Naive thymus-derived CD8-positive, alpha-beta T cell (primary cell): ENCODE results near the gene PLEKHG2. TPM values are rescaled to one million over a fixed set of nuclear protein-coding genes. Genes with fewer than 3 reads are reported as not detected.

Experiments used
- ATAC-seq, 2 donors: fragments of 150-1000 bp; cut with Tn5 transposase in 1 of 2; sonication (Bioruptor Pico), chemical (Tn5 transposase) in 1 of 2; 1 replicate in 1 of 2; 2 replicates in 1 of 2; pipeline ENCODE4 v1.10.0; 2021; ENCODE audit warnings: mild to moderate bottlenecking in 2 of 2, moderate library complexity in 2 of 2
- POLR2A ChIA-PET: fragments of 350-600 bp; sonication (Branson Sonifier 250); formaldehyde crosslinking; loops from one replicate; lab custom pipeline; 2021; ENCODE audit warnings: antibody characterized with exemption; lab: Charles Lee
- DNase-seq, 10 donors: peaks; one replicate each; pipeline versions ENCODE4 v3.0.0 to v3.0.0-alpha.2; 2020 to 2022
- H3K27ac Mint-ChIP-seq, 10 donors: one replicate each; pipeline ENCODE4 v1.8.0; 2020 to 2022; ENCODE audit warnings: mild to moderate bottlenecking in 10 of 10, mixed read lengths in 10 of 10, moderate library complexity in 4 of 10, inconsistent platforms in 1 of 10
- H3K27me3 Mint-ChIP-seq, 5 donors: one replicate each; pipeline ENCODE4 v1.8.0; 2021 to 2022; ENCODE audit warnings: mixed read lengths in 5 of 5
- H3K36me3 Mint-ChIP-seq, 3 donors: one replicate each; pipeline ENCODE4 v1.8.0; 2020 to 2022; ENCODE audit warnings: mixed read lengths in 3 of 3, mild to moderate bottlenecking in 2 of 3, inconsistent platforms in 1 of 3
- H3K4me1 Mint-ChIP-seq, 4 donors: one replicate each; pipeline ENCODE4 v1.8.0; 2021 to 2022; ENCODE audit warnings: mixed read lengths in 4 of 4
- H3K4me3 Mint-ChIP-seq, 10 donors: one replicate each; pipeline ENCODE4 v1.8.0; 2020 to 2022; ENCODE audit warnings: mild to moderate bottlenecking in 10 of 10, mixed read lengths in 10 of 10, moderate library complexity in 6 of 10, inconsistent platforms in 1 of 10
- H3K9me3 Mint-ChIP-seq, 9 donors: one replicate each; pipeline ENCODE4 v1.8.0; 2020 to 2022; ENCODE audit warnings: mixed read lengths in 9 of 9, mild to moderate bottlenecking in 3 of 9, inconsistent platforms in 1 of 9, moderate library complexity in 1 of 9
- polyA plus RNA-seq, 3 donors: library from polyadenylated mRNA; unstranded; fragments of 300-500 nt; fragmentation: Illumina TruSeq; gene quantifications; one replicate each; pipeline ENCODE4 v1.2.3, GENCODE V29; 2021
- total RNA-seq, 8 experiments: library from RNA in 2 of 8; stranded (reverse) in 2 of 8; gene quantifications; one replicate each; pipeline ENCODE4 v1.2.3 and lab custom pipeline; 2021 to 2026

The PLEKHG2 gene
- total RNA-seq = 10 to 100 TPM; 14.3 to 23.8 TPM
- polyA plus RNA-seq = 1 to 10 TPM; 4.2 to 5.0 (median 4.8) TPM
- total RNA-seq (lab: John Stamatoyannopoulos, UW) = 9.8 to 80.3 (median 17.9) reads per million in 6 experiments

GRCh38 chr19:39412100-39412866, at the start of gene PLEKHG2:
Gene PLEKHG2, plus strand, starts transcription at chr19:39412669. Its CDS starts 1,418 bp downstream, at chr19:39414087.
- peaks cover 39 to 62% (median 42%) of the 10 kb centered on the region in 4 donors for H3K4me1 Mint-ChIP-seq
- peak within 1 kb of the TSS; percentile 93 to 100 (median 98) for H3K27ac Mint-ChIP-seq
- DNase-seq (peak; percentile 91 to 100 (median 98)), ATAC-seq (peak; percentile 58 to 70)
- H3K27me3 Mint-ChIP-seq = peaks cover 0 to 4% (median 0%) of the 10 kb centered on the region in 5 donors
- H3K4me3 Mint-ChIP-seq = peak within 1 kb of the TSS; percentile 79 to 98 (median 89)
- peaks cover 6 to 22% (median 19%) of the 10 kb centered on the region in 3 donors for H3K36me3 Mint-ChIP-seq
- peaks cover 0 to 5% (median 0%) of the 10 kb centered on the region in 9 donors for H3K9me3 Mint-ChIP-seq
- POLR2A ChIA-PET = interaction anchor here (0.9 to 7.2 kb wide), 11 partner anchors 13 to 120 kb away, joined by 3 to 258 read pairs (median 8); partner anchors contain the start of genes EID2B, GMFG, MED29 and PAF1

DNA sequence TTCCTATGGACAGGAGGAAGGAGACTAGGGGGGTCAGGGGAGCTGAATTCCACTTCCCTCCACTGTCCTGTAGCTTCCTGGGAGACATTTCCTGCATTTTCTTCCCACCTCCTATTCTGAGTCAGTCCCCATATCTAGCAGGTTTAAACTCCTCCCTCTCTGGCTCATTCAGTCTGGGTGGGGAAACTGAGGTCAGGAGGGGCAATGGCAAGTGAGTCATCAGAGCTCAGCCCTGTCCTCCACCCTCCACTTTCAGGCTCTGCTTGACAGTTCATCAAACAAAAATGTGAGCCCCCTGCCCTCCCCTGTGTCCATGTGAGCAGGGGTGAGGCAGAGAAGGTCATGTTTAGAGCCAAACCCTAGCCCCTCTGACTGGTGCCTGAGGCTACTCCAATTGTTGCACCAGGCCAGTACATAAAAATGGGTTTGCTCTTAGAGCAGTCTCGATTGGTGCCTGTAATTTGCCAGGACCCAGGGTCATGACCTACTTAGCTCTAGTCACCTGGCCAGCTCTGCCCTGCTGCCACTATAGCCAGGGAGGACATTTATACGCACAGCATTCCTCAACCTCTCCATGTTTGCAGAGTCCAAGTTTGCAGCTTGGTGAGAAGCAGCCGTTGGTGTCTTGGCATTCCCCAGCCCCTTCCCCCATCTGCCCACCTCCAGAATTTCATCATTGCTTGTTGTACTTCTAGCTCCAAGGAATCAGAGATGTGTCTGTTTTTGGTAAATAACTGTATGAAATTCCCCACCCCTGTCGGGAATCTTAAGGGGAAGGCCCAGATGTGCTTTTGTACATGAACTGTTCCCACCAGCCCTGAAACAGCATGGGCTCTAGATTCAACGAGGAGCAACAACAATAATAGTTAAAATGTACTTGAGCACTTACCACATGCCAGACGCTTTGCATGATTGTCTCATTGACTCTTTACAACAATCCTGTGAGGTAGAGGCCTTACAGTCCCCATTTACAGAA, 49.5 kb upstream of the PLEKHG2 start:
- no peaks in the 10 kb centered on the region for H3K27me3 Mint-ChIP-seq
- H3K9me3 Mint-ChIP-seq = no peaks in the 10 kb centered on the region
- H3K27ac Mint-ChIP-seq = peak overlapping the region in 3 of 10 donors; percentile 27 to 48 (median 34)
- H3K36me3 Mint-ChIP-seq = peaks cover 0 to 79% (median 13%) of the 10 kb centered on the region in 3 donors
- ATAC-seq (no peak), DNase-seq (no peak)
- H3K4me1 Mint-ChIP-seq = peaks cover 0 to 15% (median 3%) of the 10 kb centered on the region in 4 donors
- POLR2A ChIA-PET = interaction anchor here (0.8 to 1.1 kb wide), 3 partner anchors 10 to 73 kb away, joined by 3 read pairs; partner anchors contain the start of genes RPS16 and SAMD4B
- H3K4me3 Mint-ChIP-seq = no peak overlapping the region

DNA sequence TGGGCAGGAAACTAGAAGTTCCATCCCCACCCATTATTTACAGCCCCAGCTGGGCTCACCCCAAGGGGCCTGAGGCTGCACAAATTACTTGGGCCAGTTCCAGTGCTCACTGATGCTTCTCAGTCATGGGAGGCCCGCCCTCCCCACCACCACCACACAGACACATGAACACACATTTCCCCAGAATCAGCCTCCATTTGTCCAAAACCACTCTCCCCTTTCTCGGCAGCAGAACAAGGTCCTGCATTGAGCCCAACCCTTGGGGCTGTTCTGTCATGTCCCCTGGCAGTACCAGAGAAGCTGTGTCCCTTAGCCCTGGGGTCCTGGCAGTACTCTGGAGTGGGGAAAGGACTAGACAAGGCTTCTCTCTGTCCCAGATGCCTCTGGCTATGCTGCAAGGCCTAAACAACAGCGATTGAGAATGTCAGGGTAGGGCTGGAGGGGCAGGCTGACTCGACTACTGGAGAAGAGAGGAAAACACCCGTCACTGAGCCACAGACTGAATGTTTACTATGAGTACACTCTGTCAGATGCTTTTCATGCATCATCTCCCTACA, 48.5 kb upstream of the PLEKHG2 start:
- no peaks in the 10 kb centered on the region for H3K9me3 Mint-ChIP-seq
- DNase-seq (no peak), ATAC-seq (peak in 1 of 2 donors; percentile 35)
- H3K4me3 Mint-ChIP-seq = peak overlapping the region in 1 of 10 donors; percentile 11
- no peaks in the 10 kb centered on the region for H3K27me3 Mint-ChIP-seq
- H3K36me3 Mint-ChIP-seq = peaks cover 0 to 78% (median 13%) of the 10 kb centered on the region in 3 donors
- peaks cover 0 to 15% (median 6%) of the 10 kb centered on the region in 4 donors for H3K4me1 Mint-ChIP-seq
- peak overlapping the region in 4 of 10 donors; percentile 11 to 59 (median 48) for H3K27ac Mint-ChIP-seq
- POLR2A ChIA-PET = interaction anchor here (0.8 kb wide), 1 partner anchor 72 kb away, joined by 3 read pairs; the partner anchor contains the start of gene RPS16

- H3K9me3 Mint-ChIP-seq = no peaks in the 10 kb centered on the region
- H3K27ac Mint-ChIP-seq = no peak overlapping the region
- H3K4me1 Mint-ChIP-seq = peaks cover 0 to 15% (median 5%) of the 10 kb centered on the region in 4 donors
- H3K36me3 Mint-ChIP-seq = peaks cover 0 to 79% (median 10%) of the 10 kb centered on the region in 3 donors
- H3K27me3 Mint-ChIP-seq = no peaks in the 10 kb centered on the region
- H3K4me3 Mint-ChIP-seq = no peak overlapping the region
- POLR2A ChIA-PET = interaction anchor here (0.7 kb wide), 1 partner anchor 11 kb away, joined by 3 read pairs; no protein-coding TSS in a partner anchor
- ATAC-seq (no peak), DNase-seq (no peak)
These were observed 46.9 kb upstream of the PLEKHG2 start for GRCh38 chr19:39365531-39365930.

DNA sequence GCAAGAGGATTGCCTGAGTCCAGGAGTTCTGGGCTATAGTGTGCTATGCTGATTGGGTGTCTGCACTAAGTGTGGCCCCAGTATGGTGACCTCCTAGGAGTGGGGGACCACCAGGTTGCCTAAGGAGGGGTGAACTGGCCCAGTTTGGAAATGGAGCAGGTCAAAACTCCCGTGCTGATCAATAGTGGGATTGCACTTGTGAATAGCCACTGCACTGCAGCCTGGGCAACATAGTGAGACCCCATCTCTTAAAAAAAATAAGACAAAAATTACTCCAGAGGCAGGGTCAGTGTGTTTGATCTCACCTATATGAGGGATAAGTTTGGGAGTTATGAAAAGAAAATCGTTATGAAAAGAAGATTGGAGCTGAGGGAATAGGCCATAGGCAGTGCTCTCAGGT, 43.3 kb upstream of the PLEKHG2 start:
- POLR2A ChIA-PET = interaction anchor here (1.2 kb wide), 1 partner anchor 22 kb away, joined by 3 read pairs; the partner anchor contains the start of genes MED29 and PAF1
- H3K9me3 Mint-ChIP-seq = no peaks in the 10 kb centered on the region
- DNase-seq (no peak), ATAC-seq (no peak)
- no peaks in the 10 kb centered on the region for H3K27me3 Mint-ChIP-seq
- peaks cover 0 to 75% (median 15%) of the 10 kb centered on the region in 3 donors for H3K36me3 Mint-ChIP-seq
- H3K4me3 Mint-ChIP-seq = no peak overlapping the region
- peaks cover 0 to 13% (median 5%) of the 10 kb centered on the region in 4 donors for H3K4me1 Mint-ChIP-seq
- no peak overlapping the region for H3K27ac Mint-ChIP-seq

- DNase-seq = no peak
- POLR2A ChIA-PET = no interaction called here
- Mint-ChIP-seq H3K27ac (peak overlapping the region in 2 of 10 donors; percentile 32 to 69), H3K9me3 (no peaks in the 10 kb centered on the region), H3K4me1 (peaks cover 0 to 15% (median under 1%) of the 10 kb centered on the region in 4 donors), H3K4me3 (no peak overlapping the region), H3K27me3 (no peaks in the 10 kb centered on the region), H3K36me3 (peaks cover 0 to 75% (median 15%) of the 10 kb centered on the region in 3 donors)
- ATAC-seq = no peak
These were observed 41.7 kb upstream of the PLEKHG2 start for GRCh38 chr19:39370735-39371134.

DNA sequence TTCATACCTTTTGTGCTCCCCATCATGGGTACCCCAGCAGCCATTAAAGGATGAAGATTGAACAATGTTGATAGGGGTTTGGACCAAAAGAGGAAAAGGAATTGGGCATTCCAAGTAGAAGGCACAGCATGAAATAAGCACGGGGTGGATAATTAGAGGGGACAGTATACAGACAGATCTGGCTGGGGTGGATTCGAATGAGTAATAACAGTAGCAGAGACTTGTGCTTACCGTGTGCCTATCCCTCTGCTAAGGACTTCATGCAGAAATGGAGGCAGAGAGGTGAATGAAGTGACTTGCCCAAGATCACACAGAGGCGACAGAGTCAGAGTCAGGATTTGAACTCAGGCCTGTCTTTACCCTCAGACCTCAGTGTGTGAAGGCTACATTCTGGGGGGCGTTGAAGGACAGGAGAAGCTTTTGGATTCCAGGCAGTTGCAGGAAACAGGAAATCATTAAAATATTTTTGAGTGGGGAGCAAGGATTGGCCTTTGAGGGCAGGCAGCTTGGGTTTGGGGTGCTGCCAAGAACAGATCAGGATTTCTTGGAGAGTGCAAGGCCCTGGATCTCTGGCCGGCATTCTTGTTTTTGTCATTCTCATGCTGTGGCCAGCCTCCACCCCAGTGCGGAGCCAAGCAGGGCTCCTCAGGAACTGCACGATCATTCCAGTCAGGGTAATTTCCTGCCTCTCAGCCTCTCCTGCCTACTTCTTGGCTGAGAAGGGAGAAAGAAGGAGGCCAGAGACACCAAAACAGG, 40.2 kb upstream of the PLEKHG2 start:
- DNase-seq = no peak
- Mint-ChIP-seq H3K27me3 (no peaks in the 10 kb centered on the region), H3K4me3 (no peak overlapping the region), H3K4me1 (peaks cover 0 to 17% (median under 1%) of the 10 kb centered on the region in 4 donors), H3K36me3 (peaks cover 0 to 78% (median 18%) of the 10 kb centered on the region in 3 donors), H3K27ac (peak overlapping the region in 3 of 10 donors; percentile 48 to 91 (median 71)), H3K9me3 (no peaks in the 10 kb centered on the region)
- POLR2A ChIA-PET = no interaction called here
- no peak for ATAC-seq

DNA sequence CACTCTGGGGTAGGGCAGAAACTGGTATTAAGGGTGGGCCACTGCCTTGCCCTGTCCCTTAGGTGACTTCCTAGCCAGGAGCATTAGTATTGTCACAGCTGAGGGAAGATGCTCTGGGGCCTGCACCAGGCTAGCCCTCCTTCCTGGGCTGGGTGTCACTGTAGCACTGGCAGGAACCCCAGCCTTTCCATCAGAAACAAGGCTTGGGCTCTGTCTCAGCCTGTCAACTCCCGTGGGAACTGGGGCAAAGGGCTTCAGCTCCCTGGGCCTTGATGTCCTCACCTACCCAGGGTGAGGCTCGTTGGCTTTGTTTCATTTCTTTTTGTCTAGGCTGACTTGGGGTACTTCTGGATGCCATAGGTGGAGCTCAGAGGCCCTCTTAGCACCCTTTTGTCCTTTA, 39.5 kb upstream of the PLEKHG2 start:
- DNase-seq (no peak), ATAC-seq (no peak)
- POLR2A ChIA-PET = no interaction called here
- H3K4me1 Mint-ChIP-seq = peaks cover 0 to 17% (median under 1%) of the 10 kb centered on the region in 4 donors
- H3K4me3 Mint-ChIP-seq = no peak overlapping the region
- peaks cover 0 to 84% (median 20%) of the 10 kb centered on the region in 3 donors for H3K36me3 Mint-ChIP-seq
- peak overlapping the region in 4 of 10 donors; percentile 10 to 84 (median 67) for H3K27ac Mint-ChIP-seq
- no peaks in the 10 kb centered on the region for H3K27me3 Mint-ChIP-seq
- no peaks in the 10 kb centered on the region for H3K9me3 Mint-ChIP-seq

DNA sequence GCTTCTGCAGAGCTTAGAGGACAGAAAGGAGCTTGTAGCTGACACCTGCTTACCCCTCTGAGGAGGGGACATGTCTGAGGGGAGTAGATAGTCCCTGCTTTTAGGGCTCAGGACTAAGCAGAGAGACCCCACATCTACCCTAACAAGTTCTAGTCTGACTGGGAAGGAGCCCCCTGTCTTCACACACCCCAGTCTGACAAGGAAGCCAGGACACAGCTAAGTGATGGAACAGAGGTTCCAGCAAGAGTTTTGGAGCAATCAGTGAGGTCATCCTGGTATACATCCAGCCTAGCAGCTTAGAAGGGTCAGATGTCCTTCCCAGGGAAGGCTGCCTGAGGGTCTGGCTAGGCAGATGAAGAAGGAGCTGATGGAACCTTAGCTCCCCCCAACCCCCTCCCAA, 36.5 kb upstream of the PLEKHG2 start:
- Mint-ChIP-seq H3K36me3 (peaks cover 0 to 83% (median 19%) of the 10 kb centered on the region in 3 donors), H3K27ac (peak overlapping the region in 2 of 10 donors; percentile 38 to 63), H3K27me3 (no peaks in the 10 kb centered on the region), H3K4me1 (peaks cover 0 to 11% (median 0%) of the 10 kb centered on the region in 4 donors), H3K9me3 (no peaks in the 10 kb centered on the region), H3K4me3 (no peak overlapping the region)
- DNase-seq (no peak), ATAC-seq (no peak)
- POLR2A ChIA-PET = interaction anchor here (0.6 to 0.7 kb wide), 3 partner anchors 11 to 70 kb away, joined by 3 read pairs; partner anchors contain the start of gene SUPT5H

DNA sequence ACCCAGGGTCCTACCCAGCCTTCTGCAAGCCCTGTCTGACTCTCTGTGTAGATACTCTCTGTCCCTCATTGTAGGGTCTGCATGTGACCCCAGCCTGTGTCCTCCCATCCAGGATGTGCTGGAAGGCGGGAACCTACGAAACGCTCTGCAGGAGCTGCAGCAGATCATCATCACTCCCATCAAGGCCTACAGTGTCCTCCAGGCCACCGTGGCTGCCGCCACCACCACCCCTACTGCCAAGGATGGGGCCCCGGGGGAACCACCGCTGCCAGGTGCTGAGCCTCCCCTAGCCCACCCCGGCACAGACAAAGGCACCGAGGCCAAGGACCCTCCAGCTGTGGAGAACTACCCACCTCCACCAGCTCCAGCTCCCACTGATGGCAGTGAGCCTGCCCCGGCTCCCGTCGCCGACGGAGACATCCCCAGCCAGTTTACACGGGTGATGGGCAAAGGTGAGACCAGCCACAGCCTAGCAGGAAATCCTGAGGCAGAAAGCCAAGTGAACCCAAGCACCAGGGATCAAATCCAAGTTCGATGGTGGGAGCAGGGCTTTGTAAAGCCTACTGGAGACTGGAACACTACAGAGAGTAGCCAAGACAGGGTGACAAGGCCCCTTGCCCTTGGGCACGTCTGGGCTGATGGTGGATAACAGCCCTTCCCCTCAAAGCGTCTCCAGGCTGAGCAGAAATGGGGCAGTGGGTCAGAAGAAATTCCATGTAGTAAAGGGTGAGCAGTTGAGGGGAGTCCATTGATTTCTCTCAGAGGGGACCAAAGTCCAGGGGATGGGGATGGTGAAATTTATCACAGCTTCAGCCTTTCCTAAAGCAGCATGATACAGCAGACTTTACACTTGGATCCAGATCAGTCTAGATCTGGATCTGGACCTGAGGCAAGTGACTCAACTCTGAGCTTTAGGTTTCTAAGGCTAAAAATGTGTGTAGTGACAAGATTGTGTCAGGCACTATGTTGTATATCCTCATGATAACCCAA, 34.8 kb upstream of the PLEKHG2 start:
- ATAC-seq = no peak
- Mint-ChIP-seq H3K4me1 (peaks cover 0 to 7% (median 0%) of the 10 kb centered on the region in 4 donors), H3K27me3 (no peaks in the 10 kb centered on the region), H3K36me3 (peaks cover 0 to 85% (median 18%) of the 10 kb centered on the region in 3 donors), H3K27ac (peak overlapping the region in 1 of 10 donors; percentile 75), H3K9me3 (no peaks in the 10 kb centered on the region), H3K4me3 (no peak overlapping the region)
- POLR2A ChIA-PET = no interaction called here
- DNase-seq = no peak
